HepG2 (cell line): Measurements from ENCODE around the gene MEF2D. TPM values are rescaled to one million over a fixed set of nuclear protein-coding genes. Genes with fewer than 3 reads are reported as not detected.

Source experiments
- ATAC-seq: fragments of 200-7000 bp; cut with Tn5 transposase; 3 replicates; pipeline ENCODE4 v1.9.1; 2020; ENCODE audit warnings: mild to moderate bottlenecking, moderate library complexity
- BruUV-seq: library from RNA; stranded (reverse); fragments of 400-500 nt; replicated peaks from 2 replicates; lab custom pipeline; 2021; lab: Mats Ljungman, UMichigan
- CTCF ChIA-PET: fragments of 300-600 bp; formaldehyde crosslinking; extraction: SDS; loops from one replicate; lab custom pipeline; 2021; ENCODE audit warnings: low total read pairs, inconsistent platforms, low intra/inter-chr PET ratio; lab: Yijun Ruan, JAX
- POLR2A ChIA-PET: fragments of 350-600 bp; sonication (Branson Sonifier 250); formaldehyde crosslinking; loops from one replicate; lab custom pipeline; 2020; ENCODE audit warnings: antibody characterized with exemption, inconsistent platforms; lab: Yijun Ruan, JAX
- DNase-seq: peaks from one replicate; pipeline ENCODE4 v3.0.0-alpha.2; 2015; ENCODE audit warnings: low spot score
- FAIRE-seq: peaks from 3 replicates; lab custom pipeline; 2011; peaks lifted over from hg19 to GRCh38; lab: Jason Lieb, UNC
- H2AFZ ChIP-seq: one replicate; pipeline ENCODE4 v1.6.1; 2011; ENCODE audit warnings: low read length, inconsistent platforms
- H3K27ac ChIP-seq: fragments of 300-600 bp; 3 replicates; pipeline ENCODE4 v1.8.0; 2011; ENCODE audit warnings: mixed run types, mild to moderate bottlenecking, mixed read lengths, low read length, inconsistent platforms; ENCODE audit not compliant: insufficient read depth; ENCODE audit errors: extremely low read length
- H3K27me3 ChIP-seq, 2 experiments: fragments of 200-600 bp in 1 of 2; 2 replicates in 1 of 2; 3 replicates in 1 of 2; pipeline versions ENCODE4 v1.6.0 to v1.8.0; 2011; ENCODE audit warnings: low read length in 2 of 2, mild to moderate bottlenecking in 2 of 2, moderate library complexity in 2 of 2, inconsistent platforms in 1 of 2; ENCODE audit not compliant: insufficient read depth in 2 of 2, control insufficient read depth in 1 of 2
- H3K36me3 ChIP-seq, 2 experiments: fragments of 200-600 bp in 1 of 2; replicated peaks in 1 of 2; 2 replicates in 1 of 2; 3 replicates in 1 of 2; pipeline versions ENCODE4 v1.5.1 to v1.8.0; 2011; ENCODE audit warnings: low read length in 2 of 2, inconsistent platforms in 1 of 2; ENCODE audit not compliant: insufficient read depth in 2 of 2, control insufficient read depth in 1 of 2
- H3K4me1 ChIP-seq: 2 replicates; pipeline ENCODE4 v1.5.1; 2012; ENCODE audit warnings: low read length, inconsistent platforms; ENCODE audit not compliant: insufficient read depth
- H3K4me2 ChIP-seq: 2 replicates; pipeline ENCODE4 v1.6.0; 2011; ENCODE audit warnings: low read depth, low read length, inconsistent platforms
- H3K4me3 ChIP-seq, 3 experiments: fragments of 200-600 bp in 1 of 3; sonication (generic), shearing (Covaris generic) in 1 of 3; replicated peaks in 1 of 3; 2 replicates each; pipeline ENCODE4 v1.5.1; 2011 to 2016; ENCODE audit warnings: low read length in 3 of 3, inconsistent platforms in 2 of 3, low read depth in 2 of 3, mild to moderate bottlenecking in 2 of 3, control low read depth in 1 of 3, mixed read lengths in 1 of 3; ENCODE audit not compliant: insufficient read depth in 1 of 3
- H3K79me2 ChIP-seq: one replicate; pipeline ENCODE4 v1.6.1; 2011; ENCODE audit warnings: low read length, inconsistent platforms; ENCODE audit not compliant: insufficient read depth
- H3K9ac ChIP-seq: 2 replicates; pipeline ENCODE4 v1.6.0; 2011; ENCODE audit warnings: mild to moderate bottlenecking, low read depth, low read length, inconsistent platforms; ENCODE audit not compliant: insufficient read depth
- H3K9me3 ChIP-seq: 2 replicates; pipeline ENCODE4 v1.5.1; 2012; ENCODE audit warnings: mild to moderate bottlenecking, low read length
- H4K20me1 ChIP-seq: 2 replicates; pipeline ENCODE4 v1.6.0; 2011; ENCODE audit warnings: inconsistent platforms, mild to moderate bottlenecking, low read length, moderate library complexity; ENCODE audit not compliant: insufficient read depth
- AHR ChIP-seq: IDR thresholded peaks from 2 replicates; pipeline ENCODE4 v1.6.1; 2018; ENCODE audit warnings: missing genetic modification reagents, missing compliant biosample characterization
- ATRX ChIP-seq: sonication (generic); formaldehyde crosslinking; IDR thresholded peaks from 2 replicates; pipeline ENCODE4 v1.4.0; 2020; ENCODE audit warnings: missing genetic modification reagents, borderline replicate concordance
- CREB3 ChIP-seq: sonication (generic); formaldehyde crosslinking; IDR thresholded peaks from 2 replicates; pipeline ENCODE4 v1.5.0; 2020; ENCODE audit warnings: missing genetic modification reagents
- FOXA3 ChIP-seq: IDR thresholded peaks from 2 replicates; pipeline ENCODE4 v1.6.1; 2016; ENCODE audit warnings: missing genetic modification reagents, missing compliant biosample characterization
- GPBP1L1 ChIP-seq: sonication (generic); formaldehyde crosslinking; IDR thresholded peaks from 2 replicates; pipeline ENCODE4 v1.5.0; 2020; ENCODE audit warnings: mild to moderate bottlenecking, missing genetic modification reagents
- MXD1 ChIP-seq: sonication (generic); formaldehyde crosslinking; IDR thresholded peaks from 2 replicates; pipeline ENCODE4 v1.4.0; 2020; ENCODE audit warnings: mild to moderate bottlenecking, missing genetic modification reagents
- REPIN1 ChIP-seq: sonication (generic); formaldehyde crosslinking; IDR thresholded peaks from 2 replicates; pipeline ENCODE4 v1.8.0; 2022; ENCODE audit warnings: missing genetic modification reagents, low read depth, mild to moderate bottlenecking, borderline replicate concordance
- SIN3B ChIP-seq: fragments of 150-350 bp; IDR thresholded peaks from 2 replicates; pipeline ENCODE4 v1.6.1; 2014; ENCODE audit warnings: low read length
- SP140L ChIP-seq: sonication (generic); formaldehyde crosslinking; IDR thresholded peaks from 2 replicates; pipeline ENCODE4 v1.4.0; 2020; ENCODE audit warnings: missing genetic modification reagents, borderline replicate concordance
- THAP11 ChIP-seq: IDR thresholded peaks from 2 replicates; pipeline ENCODE4 v1.6.1; 2016; ENCODE audit warnings: missing biosample characterization, missing genetic modification reagents
- YY1 ChIP-seq: IDR thresholded peaks from 2 replicates; pipeline ENCODE4 v1.6.1; 2011; ENCODE audit warnings: low read length, low read depth, moderate library complexity, mild to moderate bottlenecking; ENCODE audit not compliant: insufficient read depth, insufficient replicate concordance
- ZNF33B ChIP-seq: sonication (generic); formaldehyde crosslinking; IDR thresholded peaks from 2 replicates; pipeline ENCODE4 v1.5.1; 2020; ENCODE audit warnings: mild to moderate bottlenecking, missing genetic modification reagents
- WGBS: methylation state at CpG from one replicate; pipeline ENCODE4 v1.1.6; 2017; ENCODE audit warnings: low lambda C conversion rate; 5-methylcytosine and 5-hydroxymethylcytosine counted together
- in situ Hi-C: cut with HindIII; loops from 2 replicates; pipeline ENCODE4 v1.10.0; 2017; ENCODE audit warnings: low pct_unique_long_range_greater_than_20kb; ENCODE audit not compliant: extremely low pct_ligation_motif_present
- intact Hi-C: fragments of 100-400 bp; cut with micrococcal nuclease; formaldehyde crosslinking; loops from one replicate; pipeline ENCODE4 v1.10.0; 2022; ENCODE audit not compliant: unreplicated experiment
- polyA plus RNA-seq, 8 experiments: library from polyadenylated mRNA; depleted of rRNA in 3 of 8; stranded (reverse) in 7 of 8; unstranded in 1 of 8; fragments of >200 nt; fragmentation: Illumina TruSeq in 4 of 8; extraction: Trizol in 4 of 8; gene quantifications; 2 replicates each; pipeline versions ENCODE4 v1.2.1 to v1.2.3, GENCODE V29; 2011 to 2016; ENCODE audit warnings: low read depth in 4 of 8, missing spikeins in 1 of 8, mixed read lengths in 1 of 8; ENCODE audit not compliant: insufficient read depth in 1 of 8
- total RNA-seq, 5 experiments: library from RNA; depleted of rRNA; stranded (reverse); fragments of >200 nt; fragmentation: Illumina TruSeq; extraction: Trizol; gene quantifications; 2 replicates each; pipeline ENCODE4 v1.2.3, GENCODE V29; 2016; ENCODE audit warnings: low read depth in 1 of 5
- TF ChIP-seq, protein P1 (sequence below): sonication (generic); formaldehyde crosslinking; IDR thresholded peaks from 2 replicates; pipeline ENCODE4 v1.5.1; 2020; ENCODE audit warnings: missing genetic modification reagents, mild to moderate bottlenecking, borderline replicate concordance

The MEF2D gene
- total and polyA plus RNA-seq, 2 of the 13 experiments (the other 11 are each of a cell fraction or from before 2014, with no cell fraction given): 1.6 to 3.9 TPM

DNA sequence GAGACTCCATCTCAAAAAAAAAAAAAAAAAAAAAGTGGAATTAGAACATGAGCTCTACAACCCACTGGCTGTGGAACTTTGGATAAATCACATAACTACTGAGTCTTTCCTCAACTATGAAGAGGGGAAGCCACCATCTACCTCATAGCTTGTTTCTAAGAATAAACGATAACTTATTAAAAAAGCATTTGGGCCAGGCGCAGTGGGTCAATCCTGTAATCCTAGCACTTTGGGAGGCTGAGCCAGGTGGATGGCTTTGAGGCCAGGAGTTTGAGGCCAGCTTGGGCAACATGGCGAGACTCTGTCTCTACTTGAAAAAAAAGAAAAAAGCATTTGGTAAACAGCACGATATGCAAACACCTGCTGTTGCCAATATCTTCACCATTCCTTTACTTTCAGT lies 31.8 kb upstream of the MEF2D start:
- H3K27me3 ChIP-seq: no peaks in the 10 kb centered on the region
- ChIA-PET POLR2A (no interaction called here), CTCF (no interaction called here)
- no peaks in the 10 kb centered on the region for H3K79me2 ChIP-seq
- intact Hi-C loops (no loop called here), in situ Hi-C loops (no loop called here)
- no peaks in the 10 kb centered on the region for H3K4me1 ChIP-seq
- no peak overlapping the region for H3K4me3 ChIP-seq
- H2AFZ ChIP-seq: no peak overlapping the region
- peaks cover 12 to 66% of the 10 kb centered on the region in 2 experiments for H3K36me3 ChIP-seq
- H3K27ac ChIP-seq: no peak overlapping the region
- FAIRE-seq (no peak), ATAC-seq (no peak), DNase-seq (no peak)
- no peaks in the 10 kb centered on the region for H4K20me1 ChIP-seq
- no peak overlapping the region for H3K4me2 ChIP-seq
- no peak overlapping the region for H3K9ac ChIP-seq
- no peak for TF ChIP-seq GPBP1L1 (CRISPR knock-in tag)
- no peak for TF ChIP-seq MXD1
- TF ChIP-seq THAP11: no peak
- no peak for TF ChIP-seq SIN3B
- TF ChIP-seq AHR: no peak
- BruUV-seq: no TSS peak
- WGBS: 99% methylated on average over 4 of the region's 4 CpGs
- H3K9me3 ChIP-seq: no peaks in the 10 kb centered on the region

DNA sequence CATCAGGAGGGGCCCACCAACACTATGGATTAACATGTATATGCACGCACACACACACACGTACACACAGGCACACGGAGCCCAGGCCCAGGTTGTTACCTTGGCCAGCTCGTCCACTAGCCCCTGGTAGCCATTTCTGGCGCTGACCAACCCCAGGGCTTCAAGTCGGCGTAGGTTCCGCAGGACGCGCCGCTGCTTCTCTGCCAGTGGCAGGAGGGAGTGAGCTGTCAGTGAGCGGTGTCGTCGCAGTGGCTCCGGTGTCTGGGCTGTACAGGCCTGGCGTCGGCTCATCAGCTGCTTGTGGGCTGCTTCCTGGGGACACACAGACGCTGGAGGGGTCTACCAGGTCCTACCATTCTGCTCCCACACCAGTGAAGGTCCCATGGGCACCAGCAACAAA lies 29.4 kb upstream of the MEF2D start:
- no TSS peak for BruUV-seq
- Histone ChIP-seq H2AFZ (no peak overlapping the region), H3K36me3 (peaks cover 7 to 54% of the 10 kb centered on the region in 2 experiments; a peak in 4 of 5 replicates), H4K20me1 (no peaks in the 10 kb centered on the region), H3K27me3 (no peaks in the 10 kb centered on the region), H3K4me3 (no peak overlapping the region), H3K27ac (no peak overlapping the region), H3K4me1 (peaks cover 10% of the 10 kb centered on the region), H3K9me3 (no peaks in the 10 kb centered on the region), H3K79me2 (no peaks in the 10 kb centered on the region), H3K4me2 (no peak overlapping the region), H3K9ac (no peak overlapping the region)
- ChIA-PET POLR2A (no interaction called here), CTCF (no interaction called here)
- FAIRE-seq: no peak
- no peak for ATAC-seq
- WGBS: over 99% methylated on average over 15 of the region's 18 CpGs
- in situ Hi-C loops: no loop called here
- intact Hi-C loops: no loop called here
- DNase-seq: no peak
- TF ChIP-seq CREB3 (CRISPR knock-in tag) (no peak), SP140L (CRISPR knock-in tag) (no peak), ATRX (no peak), REPIN1 (CRISPR knock-in tag) (no peak), YY1 (no peak), FOXA3 (CRISPR knock-in tag) (no peak), ZNF33B (CRISPR knock-in tag) (no peak)
- TF ChIP-seq, protein P1, sequence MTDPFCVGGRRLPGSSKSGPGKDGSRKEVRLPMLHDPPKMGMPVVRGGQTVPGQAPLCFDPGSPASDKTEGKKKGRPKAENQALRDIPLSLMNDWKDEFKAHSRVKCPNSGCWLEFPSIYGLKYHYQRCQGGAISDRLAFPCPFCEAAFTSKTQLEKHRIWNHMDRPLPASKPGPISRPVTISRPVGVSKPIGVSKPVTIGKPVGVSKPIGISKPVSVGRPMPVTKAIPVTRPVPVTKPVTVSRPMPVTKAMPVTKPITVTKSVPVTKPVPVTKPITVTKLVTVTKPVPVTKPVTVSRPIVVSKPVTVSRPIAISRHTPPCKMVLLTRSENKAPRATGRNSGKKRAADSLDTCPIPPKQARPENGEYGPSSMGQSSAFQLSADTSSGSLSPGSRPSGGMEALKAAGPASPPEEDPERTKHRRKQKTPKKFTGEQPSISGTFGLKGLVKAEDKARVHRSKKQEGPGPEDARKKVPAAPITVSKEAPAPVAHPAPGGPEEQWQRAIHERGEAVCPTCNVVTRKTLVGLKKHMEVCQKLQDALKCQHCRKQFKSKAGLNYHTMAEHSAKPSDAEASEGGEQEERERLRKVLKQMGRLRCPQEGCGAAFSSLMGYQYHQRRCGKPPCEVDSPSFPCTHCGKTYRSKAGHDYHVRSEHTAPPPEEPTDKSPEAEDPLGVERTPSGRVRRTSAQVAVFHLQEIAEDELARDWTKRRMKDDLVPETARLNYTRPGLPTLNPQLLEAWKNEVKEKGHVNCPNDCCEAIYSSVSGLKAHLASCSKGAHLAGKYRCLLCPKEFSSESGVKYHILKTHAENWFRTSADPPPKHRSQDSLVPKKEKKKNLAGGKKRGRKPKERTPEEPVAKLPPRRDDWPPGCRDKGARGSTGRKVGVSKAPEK: no peak
